HG03095 (cell line): ENCODE results near the gene BAZ2B.

Experiments used
- ATAC-seq: cut with Tn5 transposase; IDR thresholded peaks from one replicate; pipeline ENCODE4 v1.9.1; 2021; ENCODE audit warnings: moderate library complexity; ENCODE audit not compliant: unreplicated experiment

Gene BAZ2B

GRCh38 chr2:159471340-159471739, 145.0 kb downstream of the BAZ2B start:
- ATAC-seq, result no peak

DNA sequence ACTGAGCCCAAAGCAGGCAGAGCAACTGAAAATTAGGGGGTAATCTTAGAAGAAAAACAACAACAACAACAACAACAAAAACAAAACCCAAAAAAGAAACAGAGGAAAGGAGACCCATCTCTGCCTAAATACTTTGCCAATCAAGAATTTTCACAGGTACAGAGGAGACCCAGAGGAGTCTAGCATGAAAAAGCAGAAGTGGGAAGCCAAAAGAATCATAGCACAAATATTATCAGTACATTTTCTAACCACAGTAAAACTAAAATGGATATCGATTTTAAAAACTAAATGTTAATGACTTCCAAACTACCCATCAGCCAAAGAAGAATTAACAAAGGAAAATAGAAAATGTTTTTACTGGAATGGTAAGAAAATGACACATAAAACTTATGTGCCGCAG, 148.1 kb downstream of the BAZ2B start:
- no peak for ATAC-seq

- no peak for ATAC-seq
Observed at GRCh38 chr2:159462961-159463360, 153.4 kb downstream of the BAZ2B start.

DNA sequence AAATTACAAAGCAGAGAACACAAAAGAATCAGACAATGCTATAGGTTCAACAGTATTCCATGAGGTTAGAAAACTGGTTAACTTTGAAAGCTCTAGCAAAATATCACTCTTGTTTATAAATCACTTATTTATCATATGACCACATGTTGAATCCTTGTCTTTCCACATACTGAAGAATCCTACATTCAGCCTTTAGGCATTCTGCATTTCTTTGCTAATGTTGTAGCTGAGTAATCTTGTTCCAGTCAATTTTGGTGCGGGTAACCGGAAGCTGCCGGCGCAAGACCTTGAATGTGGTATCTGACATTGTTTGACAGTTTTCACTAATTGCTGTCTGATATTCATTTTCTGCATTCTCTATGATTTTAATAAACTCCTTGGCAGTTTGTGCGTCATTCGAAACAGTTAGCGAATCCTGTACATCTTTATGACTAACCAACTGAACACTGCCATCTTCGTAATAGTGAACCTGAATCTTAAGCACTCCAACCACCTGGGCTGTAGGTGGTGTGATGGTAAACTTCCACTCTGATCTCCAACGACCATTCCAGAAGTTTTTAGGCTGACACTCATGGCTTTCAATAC, 154.1 kb downstream of the BAZ2B start:
- ATAC-seq, result no peak

- ATAC-seq, result no peak
Observed at GRCh38 chr2:159461076-159461475, 155.3 kb downstream of the BAZ2B start.

DNA sequence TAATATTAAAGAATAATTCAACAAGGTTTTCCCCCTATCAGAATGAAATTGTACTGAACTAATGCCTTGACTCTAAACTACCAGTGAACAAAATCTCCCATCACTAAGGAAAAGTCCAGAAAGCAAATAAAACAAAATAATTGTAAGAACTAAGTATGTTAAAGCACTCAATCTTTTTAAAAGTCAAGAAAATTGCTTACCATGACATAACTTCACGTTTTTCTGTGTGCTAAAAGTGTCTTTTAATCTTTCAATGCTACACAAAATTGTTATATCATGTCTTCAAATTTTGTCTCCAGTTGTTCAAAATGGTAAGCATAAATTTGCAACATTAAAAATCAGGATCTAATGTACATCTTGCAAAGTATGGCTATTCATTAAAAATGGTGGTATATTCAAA, 156.1 kb downstream of the BAZ2B start:
- ATAC-seq, result no peak

GRCh38 chr2:159459279-159459678, 157.1 kb downstream of the BAZ2B start:
- ATAC-seq, result no peak

- ATAC-seq, result no peak
Observed at GRCh38 chr2:159457589-159457988, 158.8 kb downstream of the BAZ2B start.

GRCh38 chr2:159456500-159457426, 159.6 kb downstream of the BAZ2B start:
- no peak for ATAC-seq

- no peak for ATAC-seq
Observed at GRCh38 chr2:159455330-159455918, 160.9 kb downstream of the BAZ2B start.

DNA sequence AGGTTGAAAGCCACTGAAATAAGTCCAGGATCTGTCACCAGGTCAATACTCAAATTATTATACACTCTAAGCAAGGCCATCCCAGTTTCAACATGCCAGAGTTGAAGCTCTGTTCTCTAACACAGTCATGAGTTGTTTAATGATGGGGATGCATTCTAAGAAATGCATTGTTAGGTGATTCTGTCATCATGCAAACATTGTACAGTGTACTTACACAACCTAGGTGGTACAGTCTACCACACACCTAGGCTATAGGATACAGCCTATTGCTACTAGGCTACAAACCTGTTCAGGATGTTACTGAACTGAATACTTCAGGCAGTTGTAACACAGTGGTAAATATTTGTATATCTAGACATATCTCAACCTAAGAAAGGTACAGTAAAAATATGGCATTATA, 162.2 kb downstream of the BAZ2B start:
- no peak for ATAC-seq

DNA sequence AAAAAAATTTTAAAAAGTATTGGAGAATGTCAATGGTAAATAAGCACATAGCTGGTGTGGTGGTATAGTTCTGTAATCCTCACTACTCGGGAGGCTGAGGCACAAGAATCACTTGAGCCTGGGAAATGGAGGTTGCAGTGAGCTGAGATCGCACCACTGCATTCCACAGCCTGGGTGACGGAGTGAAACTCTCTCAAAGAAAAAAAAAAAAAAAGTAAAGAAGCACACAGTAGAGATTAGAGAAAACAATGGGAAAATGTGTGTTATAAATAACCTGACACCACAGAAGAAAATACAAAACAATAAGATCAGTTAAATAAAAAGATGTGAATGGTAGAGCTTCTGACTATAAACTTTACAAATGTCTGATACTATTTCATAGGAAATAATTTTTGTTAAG, 166.2 kb downstream of the BAZ2B start:
- ATAC-seq, result no peak

- no peak for ATAC-seq
Observed at GRCh38 chr2:159449504-159450124, 166.7 kb downstream of the BAZ2B start.

- no peak for ATAC-seq
Observed at GRCh38 chr2:159446817-159447216, 169.5 kb downstream of the BAZ2B start.

DNA sequence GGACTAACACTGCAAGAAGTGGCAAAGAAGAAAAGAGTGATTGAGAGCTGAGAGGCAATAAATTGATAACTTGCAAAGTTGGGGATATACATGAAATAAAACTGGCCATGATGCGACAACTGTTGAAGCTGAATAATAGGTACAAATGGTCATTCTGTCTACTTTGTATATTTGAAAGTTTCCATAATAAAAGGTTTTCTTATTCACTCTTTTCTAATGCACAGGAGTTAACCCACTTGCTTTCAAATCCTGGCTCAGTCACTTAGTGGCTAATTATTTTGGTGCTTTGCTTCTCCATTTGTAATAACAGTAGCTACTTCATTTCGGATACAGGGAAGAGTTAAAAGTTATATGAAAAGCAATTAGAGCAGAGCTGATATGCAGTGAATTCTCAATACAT, 170.1 kb downstream of the BAZ2B start:
- ATAC-seq, result no peak

GRCh38 chr2:159445307-159445706, 171.0 kb downstream of the BAZ2B start:
- ATAC-seq, result no peak

- no peak for ATAC-seq
Observed at GRCh38 chr2:159444754-159445153, 171.6 kb downstream of the BAZ2B start.

- ATAC-seq, result no peak
Observed at GRCh38 chr2:159442159-159442852, 174.0 kb downstream of the BAZ2B start.

DNA sequence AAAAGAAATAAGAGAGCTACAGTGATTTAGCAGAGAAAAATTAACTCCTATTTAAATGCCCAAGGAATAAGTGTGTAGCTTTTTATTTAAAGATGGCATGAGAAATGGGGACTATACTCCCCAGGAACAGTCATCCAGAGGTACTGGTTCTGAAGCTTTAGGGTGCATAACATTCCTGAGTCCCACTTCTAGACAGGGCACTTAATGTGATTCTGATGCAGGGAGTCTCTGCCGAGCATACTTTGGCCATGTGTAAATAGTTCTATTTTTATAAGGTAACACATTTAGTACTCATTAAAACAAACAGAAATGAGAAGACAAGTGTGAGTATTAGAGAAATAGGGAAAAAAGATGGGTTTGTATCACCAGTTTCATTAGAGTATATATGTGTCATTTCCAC, 175.2 kb downstream of the BAZ2B start:
- ATAC-seq, result no peak

GRCh38 chr2:159439421-159439820, 176.9 kb downstream of the BAZ2B start:
- ATAC-seq, result no peak

DNA sequence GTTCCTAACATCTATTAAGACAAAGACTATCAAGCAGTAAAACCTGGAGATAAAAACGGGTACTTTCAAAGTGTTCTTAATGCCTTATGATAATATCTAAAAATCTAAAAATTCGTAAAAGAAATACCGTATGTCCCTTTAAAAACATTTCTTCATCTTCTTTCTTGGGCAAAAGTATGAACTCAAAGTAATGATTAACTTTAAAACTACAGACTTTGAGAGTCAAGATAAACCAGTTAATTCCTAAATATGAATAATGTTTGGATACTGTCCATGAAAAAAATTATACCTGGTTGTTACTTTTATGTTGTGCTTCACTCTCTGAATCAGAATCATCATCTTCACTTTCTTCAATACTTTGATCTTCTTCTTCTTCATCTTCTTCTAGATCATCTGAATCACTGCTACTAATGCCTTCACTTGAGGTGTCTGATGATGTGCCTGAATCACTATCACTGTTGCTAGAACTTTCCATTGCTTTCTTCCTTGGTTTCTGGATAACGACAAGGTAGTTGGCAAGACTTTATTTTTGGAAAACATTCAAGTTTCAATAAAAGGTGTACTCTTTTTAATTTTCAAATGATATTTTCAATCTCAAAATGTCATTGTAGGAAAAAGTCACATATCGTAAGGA, 177.5 kb downstream of the BAZ2B start:
- no peak for ATAC-seq
